ENCODE data around the gene NAIF1.
"Not testable (repeated sequence)": the region's sequence is repeated elsewhere in the genome, so short reads cannot be mapped to it uniquely, and the experiment has no call there.

The NAIF1 gene

GRCh38 chr9:128082151-128082550 is 15.0 kb upstream of the NAIF1 start:
- DNase-seq, result no peak

GRCh38 chr9:128081056-128081455 is 13.9 kb upstream of the NAIF1 start:
- no peak for DNase-seq

- no peak for DNase-seq
Measured at GRCh38 chr9:128080206-128080605, 13.1 kb upstream of the NAIF1 start.

- no peak for DNase-seq
Measured at GRCh38 chr9:128078504-128079434, 11.6 kb upstream of the NAIF1 start.

- no peak for DNase-seq
Measured at GRCh38 chr9:128077847-128078503, 10.9 kb upstream of the NAIF1 start.

GRCh38 chr9:128073253-128073886 is 6.2 kb upstream of the NAIF1 start:
- no peak for DNase-seq

GRCh38 chr9:128072144-128073021 is 5.3 kb upstream of the NAIF1 start:
- DNase-seq, result no peak

GRCh38 chr9:128071475-128071874 is 4.4 kb upstream of the NAIF1 start:
- DNase-seq, result not testable (repeated sequence)

- DNase-seq, result no peak
Measured at GRCh38 chr9:128070874-128071273, 3.8 kb upstream of the NAIF1 start.

- no peak for DNase-seq
Measured at GRCh38 chr9:128068386-128069205, 1.5 kb upstream of the NAIF1 start.

GRCh38 chr9:128067645-128068385 is 695 bp upstream of the NAIF1 start, which contains the start of gene SLC25A25:
TSS of gene SLC25A25 (plus strand) at chr9:128068232. CDS start at chr9:128068320, 88 bp downstream.
- peak; percentile 99 for DNase-seq

- no peak for DNase-seq
Measured at GRCh38 chr9:128065907-128066712, 1.0 kb downstream of the NAIF1 start.

GRCh38 chr9:128062846-128063831 is 4.0 kb downstream of the NAIF1 start:
- DNase-seq, result no peak

- DNase-seq, result no peak
Measured at GRCh38 chr9:128062279-128062678, 4.8 kb downstream of the NAIF1 start.

GRCh38 chr9:128061275-128061960 is 5.7 kb downstream of the NAIF1 start:
- no peak for DNase-seq

GRCh38 chr9:128059365-128059983 is 7.6 kb downstream of the NAIF1 start:
- DNase-seq, result no peak

- DNase-seq, result no peak
Measured at GRCh38 chr9:128057724-128058409, 9.3 kb downstream of the NAIF1 start.
